GM21515 (cell line): ENCODE data around the gene MAGI1.
A peak's percentile ranks its signal among the peaks of the same experiment; 100 is the strongest.

Experiments
- ATAC-seq: cut with Tn5 transposase; IDR thresholded peaks from one replicate; pipeline ENCODE4 v1.9.1; 2021; ENCODE audit not compliant: unreplicated experiment

MAGI1 gene

GRCh38 chr3:65948841-65949573 lies 89.7 kb downstream of the MAGI1 start:
- ATAC-seq, result no peak

GRCh38 chr3:65946438-65946837 lies 92.3 kb downstream of the MAGI1 start:
- no peak for ATAC-seq

GRCh38 chr3:65945953-65946352 lies 92.8 kb downstream of the MAGI1 start:
- no peak for ATAC-seq

GRCh38 chr3:65945480-65945879 lies 93.2 kb downstream of the MAGI1 start:
- ATAC-seq, result no peak

DNA sequence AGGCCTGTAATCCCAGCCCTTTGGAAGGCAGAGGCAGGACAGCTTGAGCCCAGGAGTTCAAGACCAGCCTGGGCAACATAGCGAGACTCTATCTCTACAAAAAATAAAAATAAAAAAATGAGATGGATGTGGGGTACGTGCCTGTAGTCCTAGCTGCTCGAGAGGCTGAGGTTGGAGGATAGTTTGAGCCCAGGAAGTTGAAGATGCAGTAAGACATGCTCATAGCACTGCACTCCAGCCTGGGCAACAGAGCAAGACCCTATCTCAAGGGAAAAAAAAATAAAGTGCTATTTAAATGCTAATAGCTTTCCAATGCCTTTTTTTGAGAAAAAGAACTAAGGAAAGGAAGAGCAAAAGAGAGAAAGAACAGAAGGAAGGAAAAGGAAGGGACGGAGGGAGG lies 94.5 kb downstream of the MAGI1 start:
- ATAC-seq, result no peak

DNA sequence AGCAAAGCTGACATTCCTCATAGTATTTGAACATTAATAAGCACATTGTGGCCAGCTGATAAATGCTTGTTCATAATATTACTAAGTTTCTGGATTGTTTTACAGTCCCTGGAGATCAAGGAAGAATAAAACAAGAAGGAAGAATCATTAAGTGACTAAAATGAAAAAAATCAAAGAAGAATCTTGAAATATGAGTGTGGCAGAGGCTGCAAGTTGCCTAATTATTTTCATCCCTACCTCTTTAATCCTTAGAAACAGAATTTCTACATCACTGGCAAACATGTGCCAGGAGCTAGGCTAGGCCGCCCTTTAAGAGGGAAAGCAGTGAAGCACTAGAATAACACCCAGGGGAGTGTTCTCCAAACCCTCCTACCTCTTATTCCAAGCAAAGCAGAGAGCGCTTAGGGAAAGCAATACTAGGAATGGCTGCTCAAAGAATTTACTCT lies 98.9 kb downstream of the MAGI1 start:
- no peak for ATAC-seq

DNA sequence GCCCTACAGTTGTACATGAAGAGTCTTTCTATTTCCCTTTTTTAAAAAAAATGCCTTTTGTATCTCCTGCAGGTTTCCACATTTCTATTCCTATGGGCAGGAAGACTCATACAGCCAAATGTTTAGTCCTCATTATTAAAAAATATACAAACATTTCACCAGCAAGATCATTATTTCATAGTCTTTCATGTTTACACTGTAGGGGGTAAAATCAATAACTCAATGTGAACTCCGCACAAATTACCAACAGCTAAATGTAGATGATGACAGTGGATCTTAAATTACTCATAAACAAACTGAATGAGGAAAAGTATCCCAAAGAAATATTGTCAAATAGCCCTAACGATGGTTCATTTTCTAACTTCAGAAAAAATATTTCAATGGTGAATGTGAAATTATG lies 99.5 kb downstream of the MAGI1 start:
- no peak for ATAC-seq

GRCh38 chr3:65938676-65939075 lies 100.0 kb downstream of the MAGI1 start:
- ATAC-seq, result no peak

DNA sequence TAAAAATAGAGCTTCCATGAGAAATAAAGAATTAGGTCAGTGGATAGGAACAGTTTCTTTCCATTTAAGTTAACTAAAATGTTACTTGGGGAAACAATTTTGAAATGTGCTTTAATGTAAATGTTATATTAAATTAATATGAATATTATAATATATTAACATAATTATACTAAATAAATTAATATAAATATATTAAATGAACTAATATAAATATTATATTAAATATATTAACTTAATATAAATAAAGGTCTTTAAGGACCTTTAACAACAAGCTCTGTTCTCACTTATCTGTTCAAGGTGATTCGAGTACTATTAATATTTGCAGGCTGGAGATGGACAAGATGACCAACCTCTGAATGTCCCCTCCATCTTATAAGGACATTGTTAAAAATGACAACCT lies 100.6 kb downstream of the MAGI1 start:
- no peak for ATAC-seq

GRCh38 chr3:65936908-65937638 lies 101.6 kb downstream of the MAGI1 start:
- no peak for ATAC-seq

DNA sequence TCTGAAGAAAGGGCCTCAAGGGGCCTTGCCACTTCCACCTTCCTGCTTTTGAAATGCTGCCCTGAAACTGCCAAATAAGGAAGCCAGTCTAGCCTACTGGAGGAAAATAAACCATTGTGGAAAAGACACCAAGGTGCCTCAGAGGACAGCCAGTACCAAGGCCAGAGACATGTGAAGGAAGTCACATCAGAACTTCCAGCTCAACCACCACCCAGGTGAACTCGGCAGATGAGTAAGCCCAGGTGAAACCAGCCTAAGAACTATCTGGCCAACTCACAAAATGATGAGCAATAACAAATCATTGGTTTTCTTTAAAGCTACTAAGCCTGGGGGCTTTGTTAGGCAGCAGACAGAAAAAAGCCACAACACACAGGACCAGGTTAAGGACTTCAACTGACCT lies 103.0 kb downstream of the MAGI1 start:
- ATAC-seq, result no peak

DNA sequence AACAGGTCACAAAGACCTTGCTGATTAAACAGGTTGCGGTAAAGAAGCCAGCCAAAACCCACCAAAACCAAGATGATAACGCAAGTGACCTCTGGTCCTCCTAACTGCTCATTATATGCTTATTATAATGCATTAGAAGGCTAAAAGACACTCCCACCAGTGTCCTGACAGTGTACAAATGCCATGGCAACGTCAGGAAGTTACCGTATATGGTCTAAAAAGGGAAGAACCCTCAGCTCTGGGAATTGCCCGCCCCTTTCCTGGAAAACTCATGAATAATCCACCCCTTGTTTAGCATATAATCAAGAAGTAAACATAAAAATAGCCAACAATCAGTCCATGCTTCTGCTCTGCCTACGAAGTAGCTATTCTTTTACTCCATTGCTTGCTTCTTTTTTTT lies 108.1 kb downstream of the MAGI1 start:
- no peak for ATAC-seq

DNA sequence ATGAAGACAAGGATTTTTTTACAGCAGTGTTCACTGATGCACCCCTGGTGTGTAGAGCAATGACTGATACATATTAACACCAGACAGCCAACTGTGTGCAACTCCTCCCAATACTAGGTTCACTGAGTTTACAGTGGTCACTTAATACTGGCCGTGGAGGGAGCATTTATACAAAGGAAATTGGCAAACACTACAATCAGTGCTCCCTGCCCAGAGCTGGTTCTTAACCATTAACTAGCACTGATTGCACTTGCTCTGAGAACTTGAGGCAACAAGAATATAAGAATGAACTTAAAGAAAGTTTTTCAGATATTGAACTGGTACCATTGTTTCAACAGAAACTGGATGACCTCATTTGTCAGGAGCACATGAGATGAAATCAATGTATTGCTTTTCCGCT lies 110.6 kb downstream of the MAGI1 start:
- ATAC-seq, result no peak

GRCh38 chr3:65927576-65927975 lies 111.1 kb downstream of the MAGI1 start:
- no peak for ATAC-seq

DNA sequence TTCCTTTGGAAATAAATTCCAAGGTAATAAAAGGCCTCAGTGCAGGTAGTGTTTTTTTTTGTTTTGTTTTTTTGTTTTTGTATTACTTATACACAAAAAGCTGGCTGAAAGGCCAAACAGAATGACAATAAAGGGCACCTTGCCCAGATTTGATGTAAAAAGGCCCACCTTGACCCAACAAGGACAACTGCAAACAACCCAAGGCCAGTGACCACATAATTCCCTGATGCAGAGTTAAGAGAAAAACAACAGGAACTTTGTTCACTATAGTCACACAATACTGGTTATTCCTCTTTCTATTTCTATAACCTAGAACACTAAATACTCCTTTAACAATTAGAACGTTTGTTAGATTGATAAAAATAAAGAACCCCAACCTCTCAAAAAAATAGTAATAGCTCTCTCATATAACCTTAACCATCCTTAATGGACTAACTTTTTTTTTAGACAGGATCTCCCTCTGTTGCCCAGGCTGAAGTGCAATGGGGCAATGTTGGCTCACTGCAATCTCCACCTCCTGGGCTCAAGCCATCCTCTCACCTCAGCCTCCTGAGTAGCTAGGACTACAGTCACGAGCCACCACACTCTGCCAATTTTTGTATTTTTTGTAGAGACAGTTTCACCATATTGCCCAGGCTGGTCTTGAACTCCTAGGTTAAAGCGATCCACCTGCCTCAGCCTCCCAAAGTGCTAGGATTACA lies 113.3 kb downstream of the MAGI1 start:
- ATAC-seq, result no peak

- ATAC-seq, result no peak
These were observed 114.0 kb downstream of the MAGI1 start for GRCh38 chr3:65924762-65925161.

DNA sequence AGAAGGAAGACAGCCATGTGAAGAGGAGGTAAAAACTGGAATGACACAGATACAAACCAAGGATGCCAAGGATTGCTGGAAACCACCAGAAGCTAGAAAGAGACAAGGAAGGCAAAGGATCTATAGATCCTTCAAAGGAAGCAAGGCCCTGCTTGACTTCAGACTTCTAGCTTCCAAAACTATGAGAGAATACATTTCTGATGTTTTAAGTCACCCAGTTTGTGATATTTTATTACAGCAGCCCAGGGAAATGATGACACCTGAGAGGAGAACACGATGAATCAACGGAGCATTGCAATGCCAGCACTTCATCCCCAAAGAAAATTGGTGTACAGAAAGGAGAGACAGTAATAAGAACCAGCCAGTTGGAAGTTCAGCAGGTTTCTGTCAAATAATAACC lies 116.3 kb downstream of the MAGI1 start:
- ATAC-seq, result no peak

GRCh38 chr3:65919826-65920225 lies 118.9 kb downstream of the MAGI1 start:
- ATAC-seq, result no peak

GRCh38 chr3:65915477-65915876 lies 123.2 kb downstream of the MAGI1 start:
- no peak for ATAC-seq

GRCh38 chr3:65914740-65915367 lies 123.9 kb downstream of the MAGI1 start:
- peak; percentile 58 for ATAC-seq

DNA sequence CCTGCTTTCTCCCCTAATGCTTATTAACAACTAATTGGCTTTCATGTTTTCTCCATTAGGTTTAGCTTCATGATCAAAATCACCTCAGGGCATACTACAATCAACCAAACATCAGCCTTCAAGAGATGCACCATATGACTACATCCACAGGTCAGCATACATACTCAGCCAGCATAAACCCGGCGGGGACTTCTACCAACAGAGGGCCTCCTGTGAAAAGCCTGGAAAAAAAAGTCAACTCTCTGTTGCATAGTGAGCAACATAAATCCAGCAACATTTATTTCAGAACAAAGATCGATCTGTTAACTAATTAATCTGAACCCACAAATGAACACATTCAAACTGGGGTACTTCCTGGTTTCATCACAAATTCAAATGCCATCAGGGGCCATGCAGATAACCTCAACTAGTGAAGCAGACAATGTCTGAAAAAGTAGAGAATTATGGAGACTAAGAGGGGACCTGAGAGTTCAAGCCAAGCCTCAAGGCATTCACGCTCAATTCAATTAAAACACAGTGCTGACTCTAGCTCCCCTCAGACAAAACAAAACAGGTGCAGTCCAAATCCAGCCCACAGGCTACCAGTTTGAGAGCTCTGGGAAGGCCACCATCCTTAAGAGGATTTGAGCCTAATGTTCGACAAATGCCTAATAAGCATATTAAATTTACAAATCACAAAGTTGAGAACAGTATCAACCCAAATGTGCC lies 124.5 kb downstream of the MAGI1 start:
- ATAC-seq, result no peak
